ENCODE results near the gene ATP11A. TPM values are rescaled to one million over a fixed set of nuclear protein-coding genes. Genes with fewer than 3 reads are reported as not detected.

Gene ATP11A
- total RNA-seq, 2 experiments from 2014 or later = 28.8 to 30.2 TPM

GRCh38 chr13:112902101-112902651 is 212.3 kb downstream of the ATP11A start:
- DNase-seq = no peak
- H3K27ac Mint-ChIP-seq = no peak overlapping the region
- TF ChIP-seq CTCF (IDR thresholded peaks at IDR 0.05) = no peak
- ChIA-PET POLR2A (no interaction called here), CTCF (no interaction called here)
- peaks cover 1% of the 10 kb centered on the region for H3K27me3 Mint-ChIP-seq
- no peaks in the 10 kb centered on the region for H3K4me1 Mint-ChIP-seq (ENCODE audit: low read depth)
- H3K36me3 Mint-ChIP-seq (ENCODE audit: low read depth) = no peaks in the 10 kb centered on the region
- H3K4me3 Mint-ChIP-seq = no peak overlapping the region
- H3K9me3 Mint-ChIP-seq = peaks cover 6% of the 10 kb centered on the region
- intact Hi-C loops (cut with micrococcal nuclease) = no loop called here
- no peak for ATAC-seq

- ATAC-seq (no peak), DNase-seq (no peak)
- Mint-ChIP-seq H3K9me3 (peaks cover 6% of the 10 kb centered on the region), H3K27me3 (peaks cover 1% of the 10 kb centered on the region), H3K27ac (no peak overlapping the region), H3K4me3 (no peak overlapping the region), H3K36me3 (ENCODE audit: low read depth) (no peaks in the 10 kb centered on the region), H3K4me1 (ENCODE audit: low read depth) (no peaks in the 10 kb centered on the region)
- intact Hi-C loops (cut with micrococcal nuclease) = no loop called here
- ChIA-PET POLR2A (no interaction called here), CTCF (no interaction called here)
- no peak for TF ChIP-seq CTCF (IDR thresholded peaks at IDR 0.05)
These were observed 212.8 kb downstream of the ATP11A start for GRCh38 chr13:112902669-112903068.

- ATAC-seq (no peak), DNase-seq (no peak)
- TF ChIP-seq CTCF (IDR thresholded peaks at IDR 0.05) = no peak
- no peak overlapping the region for H3K27ac Mint-ChIP-seq
- POLR2A ChIA-PET = no interaction called here
- CTCF ChIA-PET = no interaction called here
- peaks cover 1% of the 10 kb centered on the region for H3K27me3 Mint-ChIP-seq
- intact Hi-C loops (cut with micrococcal nuclease) = no loop called here
- peaks cover 6% of the 10 kb centered on the region for H3K9me3 Mint-ChIP-seq
- H3K36me3 Mint-ChIP-seq (ENCODE audit: low read depth) = no peaks in the 10 kb centered on the region
- no peaks in the 10 kb centered on the region for H3K4me1 Mint-ChIP-seq (ENCODE audit: low read depth)
- no peak overlapping the region for H3K4me3 Mint-ChIP-seq
These were observed 213.3 kb downstream of the ATP11A start for GRCh38 chr13:112903071-112903577.

GRCh38 chr13:112903606-112904195 is 213.9 kb downstream of the ATP11A start:
- Mint-ChIP-seq H3K27ac (no peak overlapping the region), H3K4me3 (no peak overlapping the region), H3K4me1 (ENCODE audit: low read depth) (no peaks in the 10 kb centered on the region), H3K36me3 (ENCODE audit: low read depth) (no peaks in the 10 kb centered on the region), H3K9me3 (peaks cover 6% of the 10 kb centered on the region), H3K27me3 (peaks cover 1% of the 10 kb centered on the region)
- DNase-seq = no peak
- no peak for TF ChIP-seq CTCF (IDR thresholded peaks at IDR 0.05)
- ChIA-PET CTCF (no interaction called here), POLR2A (no interaction called here)
- ATAC-seq = no peak
- intact Hi-C loops (cut with micrococcal nuclease) = no loop called here

- ChIA-PET CTCF (no interaction called here), POLR2A (no interaction called here)
- Mint-ChIP-seq H3K27me3 (peaks cover 1% of the 10 kb centered on the region), H3K27ac (no peak overlapping the region), H3K4me1 (ENCODE audit: low read depth) (no peaks in the 10 kb centered on the region), H3K4me3 (no peak overlapping the region), H3K36me3 (ENCODE audit: low read depth) (no peaks in the 10 kb centered on the region), H3K9me3 (peaks cover 6% of the 10 kb centered on the region)
- DNase-seq (no peak), ATAC-seq (no peak)
- intact Hi-C loops (cut with micrococcal nuclease) = no loop called here
- no peak for TF ChIP-seq CTCF (IDR thresholded peaks at IDR 0.05)
These were observed 214.7 kb downstream of the ATP11A start for GRCh38 chr13:112904436-112904960.
